Right lobe of liver (tissue), 6 donors: ENCODE data around the gene VMP1. TPM values are rescaled to one million over a fixed set of nuclear protein-coding genes. Genes with fewer than 3 reads are reported as not detected.

Source experiments
- ATAC-seq, 4 donors: fragments of 200-7000 bp; cut with Tn5 transposase; one replicate each; pipeline ENCODE4 v1.9.1; 2020; ENCODE audit warnings: mild to moderate bottlenecking in 4 of 4, moderate library complexity in 4 of 4
- DNase-seq, 3 donors: peaks; one replicate each; pipeline ENCODE4 v3.0.0-alpha.2; 2020
- H3K27ac ChIP-seq, 3 donors: fragments of 200-600 bp; one replicate each; pipeline ENCODE4 v1.8.0; 2022
- H3K27me3 ChIP-seq, 2 donors: fragments of 200-600 bp; one replicate each; pipeline ENCODE4 v1.8.0; 2022
- H3K36me3 ChIP-seq, 4 donors: fragments of 200-600 bp; sonication (generic) in 1 of 4; one replicate each; pipeline versions ENCODE4 v1.5.1 to v1.8.0; 2017 to 2022; ENCODE audit warnings: control low read depth in 1 of 4
- H3K4me1 ChIP-seq, 4 donors: fragments of 200-600 bp; sonication (generic) in 1 of 4; one replicate each; pipeline versions ENCODE4 v1.5.1 to v1.8.0; 2017 to 2022; ENCODE audit warnings: control low read depth in 1 of 4
- H3K4me3 ChIP-seq, 3 donors: fragments of 200-600 bp; one replicate each; pipeline ENCODE4 v1.8.0; 2022
- H3K9me3 ChIP-seq, 4 donors: fragments of 200-600 bp; sonication (generic) in 1 of 4; one replicate each; pipeline versions ENCODE4 v1.5.1 to v1.8.0; 2017 to 2022; ENCODE audit warnings: control low read depth in 1 of 4
- POLR2A ChIP-seq: fragments of 450-650 bp; IDR thresholded peaks from one replicate; pipeline ENCODE4 v1.6.1; 2017; ENCODE audit warnings: antibody characterized with exemption, mild to moderate bottlenecking
- WGBS: methylation state at CpG from one replicate; pipeline ENCODE4 v1.1.6; 2018; ENCODE audit warnings: low coverage, low lambda C conversion rate; ENCODE audit not compliant: insufficient coverage; ENCODE audit errors: missing lambda C conversion rate; 5-methylcytosine and 5-hydroxymethylcytosine counted together
- intact Hi-C, 2 donors: fragments of 100-400 bp; cut with DNase I; formaldehyde crosslinking; loops; one replicate each; pipeline versions ENCODE4 v1.11.2 to v1.14.1; 2022
- total RNA-seq, 6 experiments: library from RNA; depleted of rRNA in 2 of 6; stranded (reverse); fragments of >200 nt in 2 of 6; fragmentation: NEBNext Ultra II Directional in 3 of 6; extraction: Animal tissue kit (Norgen Biotek cat#: 25700) in 3 of 6; gene quantifications; one replicate each; pipeline versions ENCODE4 v1.1.0 to v1.2.4, GENCODE V29; 2016 to 2023
- TF ChIP-seq, protein P1 (sequence below), 4 donors: fragments of 200-600 bp in 3 of 4; fragments of 450-650 bp in 1 of 4; IDR thresholded peaks; one replicate each; pipeline versions ENCODE4 v1.5.1 to v1.8.0; 2016 to 2022; ENCODE audit warnings: antibody characterized with exemption in 4 of 4, mild to moderate bottlenecking in 2 of 4
- donor health status: DM: no; HTN: yes; CAD: no.
- donor health status: DM: no; HTN: no; CAD: no.
- donor health status: DM: no; HTN: no; CAD: no.
- donor health status: DM: no; HTN: yes; CAD: no.
- donor health status: DM: no; HTN: yes; CAD: no.

Gene VMP1
- total RNA-seq, 6 experiments from 2014 or later, result 56.9 to 247 (median 160) TPM

DNA sequence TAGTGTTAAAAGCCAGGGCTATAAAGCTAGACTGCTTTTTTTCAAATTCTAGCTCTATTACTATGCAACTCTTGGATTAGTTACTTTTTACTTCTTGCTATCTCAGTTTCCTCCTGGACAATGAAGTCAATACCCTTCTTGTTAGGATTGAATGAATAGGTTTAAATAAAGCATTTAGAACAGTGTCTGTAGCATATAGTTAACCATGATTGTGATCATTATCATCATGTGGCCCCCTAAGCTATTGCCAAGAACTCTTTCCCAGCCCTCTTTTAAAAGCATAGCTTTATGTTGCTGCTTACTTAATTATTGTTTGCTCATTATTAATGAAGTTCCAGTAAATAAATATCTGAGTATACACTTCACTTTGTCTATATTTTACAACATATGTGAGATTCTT, 4.5 kb downstream of the VMP1 start:
- intact Hi-C loops, result no loop called here
- no peak overlapping the region for H3K27ac ChIP-seq
- H3K36me3 ChIP-seq, result no peaks in the 10 kb centered on the region
- peaks cover 0 to 40% (median 9%) of the 10 kb centered on the region in 4 donors for H3K4me1 ChIP-seq
- no peak overlapping the region for H3K4me3 ChIP-seq
- H3K27me3 ChIP-seq, result no peaks in the 10 kb centered on the region
- no peak for TF ChIP-seq POLR2A
- TF ChIP-seq, protein P1, sequence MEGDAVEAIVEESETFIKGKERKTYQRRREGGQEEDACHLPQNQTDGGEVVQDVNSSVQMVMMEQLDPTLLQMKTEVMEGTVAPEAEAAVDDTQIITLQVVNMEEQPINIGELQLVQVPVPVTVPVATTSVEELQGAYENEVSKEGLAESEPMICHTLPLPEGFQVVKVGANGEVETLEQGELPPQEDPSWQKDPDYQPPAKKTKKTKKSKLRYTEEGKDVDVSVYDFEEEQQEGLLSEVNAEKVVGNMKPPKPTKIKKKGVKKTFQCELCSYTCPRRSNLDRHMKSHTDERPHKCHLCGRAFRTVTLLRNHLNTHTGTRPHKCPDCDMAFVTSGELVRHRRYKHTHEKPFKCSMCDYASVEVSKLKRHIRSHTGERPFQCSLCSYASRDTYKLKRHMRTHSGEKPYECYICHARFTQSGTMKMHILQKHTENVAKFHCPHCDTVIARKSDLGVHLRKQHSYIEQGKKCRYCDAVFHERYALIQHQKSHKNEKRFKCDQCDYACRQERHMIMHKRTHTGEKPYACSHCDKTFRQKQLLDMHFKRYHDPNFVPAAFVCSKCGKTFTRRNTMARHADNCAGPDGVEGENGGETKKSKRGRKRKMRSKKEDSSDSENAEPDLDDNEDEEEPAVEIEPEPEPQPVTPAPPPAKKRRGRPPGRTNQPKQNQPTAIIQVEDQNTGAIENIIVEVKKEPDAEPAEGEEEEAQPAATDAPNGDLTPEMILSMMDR (IDR thresholded peaks at IDR 0.05), result no peak
- ATAC-seq (no peak), DNase-seq (no peak)
- H3K9me3 ChIP-seq, result no peaks in the 10 kb centered on the region

DNA sequence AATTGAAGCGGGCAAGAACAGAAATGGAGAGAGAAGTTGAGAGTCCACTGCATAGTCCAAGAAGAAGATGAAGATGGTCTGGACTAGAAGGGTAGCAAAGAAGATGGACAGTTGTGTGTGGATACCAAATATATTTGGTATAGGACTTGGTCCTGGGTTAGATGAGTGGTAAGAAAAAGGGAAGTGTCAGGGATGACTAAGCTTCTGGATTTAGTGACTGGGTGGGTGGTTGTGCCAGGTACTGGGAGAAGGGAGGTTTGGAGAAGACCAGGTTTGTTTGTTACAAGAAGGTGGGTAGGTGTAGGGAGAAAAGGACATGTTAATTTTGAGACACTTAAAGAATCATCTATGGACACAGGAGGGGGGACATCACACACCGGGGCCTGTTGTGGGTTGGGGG, 5.4 kb downstream of the VMP1 start:
- WGBS, result 80% methylated on average over 1 of the region's 2 CpGs
- TF ChIP-seq, protein P1 (IDR thresholded peaks at IDR 0.05), result no peak
- no peak for TF ChIP-seq POLR2A
- Histone ChIP-seq H3K36me3 (no peaks in the 10 kb centered on the region), H3K4me3 (no peak overlapping the region), H3K27me3 (no peaks in the 10 kb centered on the region), H3K27ac (no peak overlapping the region), H3K9me3 (no peaks in the 10 kb centered on the region), H3K4me1 (peaks cover 0 to 40% (median 9%) of the 10 kb centered on the region in 4 donors)
- peak in 1 of 4 donors; percentile 14 for ATAC-seq
- intact Hi-C loops, result no loop called here
- no peak for DNase-seq

DNA sequence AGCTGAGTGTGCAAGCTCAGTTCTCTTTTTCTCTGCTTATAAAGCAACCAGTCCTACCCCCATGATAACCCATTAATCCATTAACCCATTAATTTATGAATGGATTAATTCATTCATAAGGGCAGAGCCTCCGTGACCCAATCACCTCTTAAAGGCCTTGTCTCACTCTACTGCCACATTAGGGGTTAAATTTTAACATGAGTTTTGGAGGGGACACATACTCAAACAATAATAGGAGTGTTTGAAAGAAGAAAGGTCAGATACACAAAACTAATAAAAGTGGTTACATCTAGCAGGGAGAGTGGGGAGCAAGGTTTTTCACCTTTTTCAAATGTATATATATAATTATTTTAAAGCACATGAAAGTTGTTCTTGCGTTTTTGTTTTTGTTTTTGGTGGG, 6.8 kb downstream of the VMP1 start:
- Histone ChIP-seq H3K36me3 (no peaks in the 10 kb centered on the region), H3K27ac (no peak overlapping the region), H3K4me1 (peaks cover 0 to 29% (median 6%) of the 10 kb centered on the region in 4 donors), H3K4me3 (no peak overlapping the region), H3K9me3 (no peaks in the 10 kb centered on the region), H3K27me3 (no peaks in the 10 kb centered on the region)
- intact Hi-C loops, result no loop called here
- TF ChIP-seq, protein P1 (IDR thresholded peaks at IDR 0.05), result no peak
- TF ChIP-seq POLR2A, result no peak
- DNase-seq (no peak), ATAC-seq (peak; percentile 25 to 52 (median 36))
- 42% methylated on average over 2 of the region's 2 CpGs for WGBS

DNA sequence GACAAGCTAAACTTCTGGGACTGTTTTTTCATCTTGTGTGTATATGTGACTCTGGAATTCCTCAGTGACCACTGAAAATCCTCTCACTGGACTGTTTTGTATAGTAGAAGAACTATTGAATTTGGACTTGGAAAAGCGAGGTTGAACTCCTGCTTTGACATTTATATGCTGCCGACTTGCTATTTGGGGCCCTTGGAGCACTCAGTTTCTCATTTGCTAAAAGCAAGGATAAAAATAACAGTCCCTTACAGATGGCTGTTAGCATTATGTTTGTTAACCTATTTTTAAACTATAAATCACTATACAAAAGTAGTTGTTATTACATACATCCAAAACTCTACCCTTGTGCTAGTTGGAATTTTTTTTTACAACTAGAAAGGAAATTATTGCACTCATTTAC, 9.0 kb downstream of the VMP1 start:
- TF ChIP-seq POLR2A, result no peak
- TF ChIP-seq, protein P1 (IDR thresholded peaks at IDR 0.05), result no peak
- WGBS, result 72% methylated on average over 2 of the region's 2 CpGs
- no peak overlapping the region for H3K4me3 ChIP-seq
- intact Hi-C loops, result no loop called here
- H3K36me3 ChIP-seq, result no peaks in the 10 kb centered on the region
- DNase-seq (no peak), ATAC-seq (no peak)
- H3K9me3 ChIP-seq, result no peaks in the 10 kb centered on the region
- H3K27ac ChIP-seq, result no peak overlapping the region
- no peaks in the 10 kb centered on the region for H3K27me3 ChIP-seq
- H3K4me1 ChIP-seq, result peaks cover 0 to 25% (median 4%) of the 10 kb centered on the region in 4 donors

DNA sequence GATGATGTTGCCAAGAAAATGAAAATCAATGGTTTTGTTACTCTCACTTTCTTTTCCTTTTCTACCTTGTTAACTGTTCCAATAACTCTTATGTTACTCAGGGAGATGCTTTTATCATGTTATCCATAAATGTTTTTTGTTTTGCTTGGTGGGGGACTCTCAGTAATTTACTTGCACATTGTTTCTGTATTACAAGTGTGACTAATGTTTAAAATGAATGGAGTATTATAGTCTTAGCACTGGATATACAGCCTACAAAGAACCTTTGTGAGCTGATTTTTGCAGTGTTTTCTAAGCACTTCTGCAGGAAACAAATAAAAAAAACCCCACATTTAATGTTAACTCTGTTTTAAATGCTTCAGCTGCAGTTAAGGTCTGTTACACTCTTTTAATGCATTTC, 12.1 kb downstream of the VMP1 start:
- intact Hi-C loops, result no loop called here
- H3K4me3 ChIP-seq, result no peak overlapping the region

More for the DNA sequence above, 12.1 kb downstream of the VMP1 start:
- no peak for ATAC-seq
- no peak for DNase-seq
- Histone ChIP-seq H3K27ac (no peak overlapping the region), H3K9me3 (no peaks in the 10 kb centered on the region), H3K36me3 (no peaks in the 10 kb centered on the region), H3K4me1 (peaks cover 0 to 18% (median 0%) of the 10 kb centered on the region in 4 donors), H3K27me3 (no peaks in the 10 kb centered on the region)
- TF ChIP-seq, protein P1 (IDR thresholded peaks at IDR 0.05), result no peak
